HEK293 (cell line): Measurements from ENCODE around the gene RNF144A.

Experiments
- CTCF ChIA-PET: fragments of 350-600 bp; formaldehyde crosslinking; extraction: SDS; loops from one replicate; lab custom pipeline; 2021; ENCODE audit warnings: antibody characterized with exemption; lab: Yijun Ruan, JAX
- POLR2A ChIA-PET: fragments of 300-600 bp; formaldehyde crosslinking; extraction: SDS; loops from one replicate; lab custom pipeline; 2020; ENCODE audit warnings: antibody characterized with exemption, inconsistent platforms; lab: Yijun Ruan, JAX
- H3K27ac ChIP-seq: fragments of 200-500 bp; sonication (Bioruptor generic); 2 replicates; pipeline ENCODE4 v1.5.1; 2014; ENCODE audit warnings: low read depth, low read length, control low read depth, inconsistent platforms; ENCODE audit errors: extremely low read depth
- H3K36me3 ChIP-seq, 2 experiments: fragments of 200-500 bp in 1 of 2; sonication (Bioruptor generic) in 1 of 2; 1 replicate in 1 of 2; 2 replicates in 1 of 2; pipeline ENCODE4 v1.5.1; 2014 to 2017; ENCODE audit warnings: inconsistent platforms in 2 of 2, low read length in 2 of 2; ENCODE audit not compliant: control insufficient read depth in 2 of 2, insufficient read depth in 1 of 2
- H3K4me1 ChIP-seq: fragments of 200-500 bp; sonication (Bioruptor generic); 2 replicates; pipeline ENCODE4 v1.5.1; 2014; ENCODE audit warnings: mild to moderate bottlenecking, low read length, inconsistent platforms; ENCODE audit not compliant: control insufficient read depth, insufficient read depth
- H3K4me3 ChIP-seq: 2 replicates; pipeline ENCODE4 v1.5.1; 2011; ENCODE audit warnings: low read depth, mild to moderate bottlenecking, control low read depth, low read length, moderate library complexity
- H3K9me3 ChIP-seq: fragments of 200-500 bp; sonication (Bioruptor generic); 2 replicates; pipeline ENCODE4 v1.5.1; 2014; ENCODE audit warnings: low read depth, low read length, inconsistent platforms; ENCODE audit not compliant: control insufficient read depth, insufficient read depth
- EGR2 ChIP-seq: fragments of 450-650 bp; formaldehyde crosslinking; IDR thresholded peaks from 2 replicates; pipeline ENCODE4 v1.5.1; 2016; ENCODE audit warnings: low read depth, missing biosample characterization, missing genetic modification characterization
- MZF1 ChIP-seq: fragments of 450-650 bp; formaldehyde crosslinking; IDR thresholded peaks from 2 replicates; pipeline ENCODE4 v1.5.1; 2017; ENCODE audit warnings: missing biosample characterization, missing genetic modification characterization, borderline replicate concordance
- OVOL3 ChIP-seq: fragments of 450-650 bp; formaldehyde crosslinking; IDR thresholded peaks from 2 replicates; pipeline ENCODE4 v1.5.1; 2016; ENCODE audit warnings: missing biosample characterization, missing genetic modification characterization
- WT1 ChIP-seq: fragments of 450-650 bp; formaldehyde crosslinking; IDR thresholded peaks from 2 replicates; pipeline ENCODE4 v1.5.1; 2016; ENCODE audit warnings: missing biosample characterization, missing genetic modification characterization
- ZBTB20 ChIP-seq: fragments of 450-650 bp; formaldehyde crosslinking; IDR thresholded peaks from 2 replicates; pipeline ENCODE4 v1.5.1; 2016; ENCODE audit warnings: missing biosample characterization, missing genetic modification characterization
- ZFHX2 ChIP-seq: fragments of 450-650 bp; formaldehyde crosslinking; conservative IDR thresholded peaks from 2 replicates; pipeline ENCODE4 v1.5.1; 2016; ENCODE audit warnings: missing biosample characterization, missing genetic modification characterization
- ZFP69B ChIP-seq: fragments of 450-650 bp; formaldehyde crosslinking; IDR thresholded peaks from 2 replicates; pipeline ENCODE4 v1.5.1; 2016; ENCODE audit warnings: missing biosample characterization, missing genetic modification characterization
- ZNF112 ChIP-seq: fragments of 450-650 bp; formaldehyde crosslinking; IDR thresholded peaks from 2 replicates; pipeline ENCODE4 v1.5.0; 2017; ENCODE audit warnings: missing biosample characterization, missing genetic modification characterization
- ZNF133 ChIP-seq: fragments of 450-650 bp; formaldehyde crosslinking; IDR thresholded peaks from 2 replicates; pipeline ENCODE4 v1.5.1; 2016; ENCODE audit warnings: missing biosample characterization, missing genetic modification characterization
- ZNF214 ChIP-seq: fragments of 450-650 bp; formaldehyde crosslinking; IDR thresholded peaks from 2 replicates; pipeline ENCODE4 v1.5.1; 2017; ENCODE audit warnings: missing biosample characterization, mild to moderate bottlenecking, missing genetic modification characterization, borderline replicate concordance
- ZNF239 ChIP-seq: fragments of 450-650 bp; formaldehyde crosslinking; IDR thresholded peaks from 2 replicates; pipeline ENCODE4 v1.5.1; 2016; ENCODE audit warnings: missing biosample characterization, missing genetic modification characterization
- ZNF248 ChIP-seq: fragments of 450-650 bp; formaldehyde crosslinking; IDR thresholded peaks from 2 replicates; pipeline ENCODE4 v1.5.1; 2017; ENCODE audit warnings: missing biosample characterization, missing genetic modification characterization
- ZNF280C ChIP-seq: fragments of 450-650 bp; formaldehyde crosslinking; IDR thresholded peaks from 2 replicates; pipeline ENCODE4 v1.5.1; 2016; ENCODE audit warnings: missing biosample characterization, missing genetic modification characterization
- ZNF350 ChIP-seq: fragments of 450-650 bp; formaldehyde crosslinking; IDR thresholded peaks from 2 replicates; pipeline ENCODE4 v1.5.0; 2017; ENCODE audit warnings: missing biosample characterization, mild to moderate bottlenecking, missing genetic modification characterization
- ZNF433 ChIP-seq: fragments of 450-650 bp; formaldehyde crosslinking; IDR thresholded peaks from 2 replicates; pipeline ENCODE4 v1.5.1; 2016; ENCODE audit warnings: missing biosample characterization, missing genetic modification characterization, low read depth
- ZNF473 ChIP-seq: fragments of 450-650 bp; formaldehyde crosslinking; IDR thresholded peaks from 2 replicates; pipeline ENCODE4 v1.5.1; 2017; ENCODE audit warnings: missing biosample characterization, missing genetic modification characterization
- ZNF501 ChIP-seq: fragments of 450-650 bp; formaldehyde crosslinking; IDR thresholded peaks from 2 replicates; pipeline ENCODE4 v1.5.1; 2016; ENCODE audit warnings: missing biosample characterization, missing genetic modification characterization
- ZNF555 ChIP-seq: fragments of 450-650 bp; formaldehyde crosslinking; conservative IDR thresholded peaks from 2 replicates; pipeline ENCODE4 v1.5.1; 2017; ENCODE audit warnings: missing biosample characterization, mild to moderate bottlenecking, missing genetic modification characterization, inconsistent platforms
- ZNF558 ChIP-seq: fragments of 450-650 bp; formaldehyde crosslinking; IDR thresholded peaks from 2 replicates; pipeline ENCODE4 v1.5.1; 2016; ENCODE audit warnings: missing biosample characterization, missing genetic modification characterization
- ZNF623 ChIP-seq: fragments of 450-650 bp; formaldehyde crosslinking; IDR thresholded peaks from 2 replicates; pipeline ENCODE4 v1.5.1; 2016; ENCODE audit warnings: missing biosample characterization, missing genetic modification characterization
- ZNF639 ChIP-seq: fragments of 450-650 bp; formaldehyde crosslinking; IDR thresholded peaks from 2 replicates; pipeline ENCODE4 v1.5.1; 2016; ENCODE audit warnings: missing biosample characterization, missing genetic modification characterization
- ZNF654 ChIP-seq: fragments of 450-650 bp; formaldehyde crosslinking; IDR thresholded peaks from 2 replicates; pipeline ENCODE4 v1.5.1; 2016; ENCODE audit warnings: low read depth, missing biosample characterization, missing genetic modification characterization
- ZNF692 ChIP-seq: fragments of 450-650 bp; formaldehyde crosslinking; IDR thresholded peaks from 2 replicates; pipeline ENCODE4 v1.5.1; 2016; ENCODE audit warnings: missing biosample characterization, missing genetic modification characterization
- ZNF768 ChIP-seq: fragments of 450-650 bp; formaldehyde crosslinking; IDR thresholded peaks from 2 replicates; pipeline ENCODE4 v1.5.1; 2018; ENCODE audit warnings: missing biosample characterization, mild to moderate bottlenecking, missing genetic modification characterization
- ZNF830 ChIP-seq: fragments of 450-650 bp; IDR thresholded peaks from 2 replicates; pipeline ENCODE4 v1.5.0; 2018; ENCODE audit warnings: missing biosample characterization, missing genetic modification characterization, low read depth, mild to moderate bottlenecking, moderate library complexity
- ZSCAN18 ChIP-seq: fragments of 450-650 bp; formaldehyde crosslinking; IDR thresholded peaks from 2 replicates; pipeline ENCODE4 v1.5.1; 2016; ENCODE audit warnings: missing biosample characterization, missing genetic modification characterization

RNF144A gene

GRCh38 chr2:6893876-6894482, 23.2 kb upstream of the RNF144A start:
- POLR2A ChIA-PET: no interaction called here
- no peaks in the 10 kb centered on the region for H3K9me3 ChIP-seq
- no peak overlapping the region for H3K27ac ChIP-seq
- TF ChIP-seq ZNF214 (tag by site-specific recombination): no peak
- no peak for TF ChIP-seq ZNF473 (tag by site-specific recombination)
- TF ChIP-seq ZNF768 (tag by site-specific recombination): no peak
- no peak for TF ChIP-seq ZNF623 (tag by site-specific recombination)
- no peak for TF ChIP-seq WT1 (tag by site-specific recombination)
- no peak for TF ChIP-seq ZNF248 (tag by site-specific recombination)
- no peak for TF ChIP-seq ZNF112 (tag by site-specific recombination)
- no peak for TF ChIP-seq EGR2
- TF ChIP-seq MZF1 (tag by site-specific recombination): no peak
- no peak for TF ChIP-seq ZFP69B (tag by site-specific recombination)
- TF ChIP-seq ZNF639 (tag by site-specific recombination): no peak
- no peak for TF ChIP-seq ZSCAN18 (tag by site-specific recombination)
- no peak for TF ChIP-seq ZNF830 (tag by site-specific recombination)
- TF ChIP-seq ZNF350 (tag by site-specific recombination): no peak
- TF ChIP-seq ZNF558 (tag by site-specific recombination): no peak
- TF ChIP-seq ZNF501 (tag by site-specific recombination): no peak
- TF ChIP-seq ZFHX2: no peak
- no peak for TF ChIP-seq ZNF555 (tag by site-specific recombination)
- no peak for TF ChIP-seq OVOL3
- CTCF ChIA-PET: interaction anchor here (0.8 to 2.6 kb wide), 2 partner anchors 142 to 150 kb away, joined by 3 to 12 read pairs; no protein-coding TSS in a partner anchor
- H3K4me1 ChIP-seq: no peaks in the 10 kb centered on the region
- H3K36me3 ChIP-seq: no peaks in the 10 kb centered on the region
- H3K4me3 ChIP-seq: no peak overlapping the region

GRCh38 chr2:6896930-6897759, 20.1 kb upstream of the RNF144A start:
- Histone ChIP-seq H3K27ac (no peak overlapping the region), H3K9me3 (no peaks in the 10 kb centered on the region), H3K36me3 (no peaks in the 10 kb centered on the region), H3K4me3 (no peak overlapping the region), H3K4me1 (no peaks in the 10 kb centered on the region)
- CTCF ChIA-PET: interaction anchor here (0.6 to 3.4 kb wide), 16 partner anchors 9 to 1085 kb away, joined by 3 to 35 read pairs (median 3); partner anchors contain the start of gene CMPK2
- POLR2A ChIA-PET: no interaction called here
- TF ChIP-seq ZNF654 (tag by site-specific recombination): peak; percentile 53
- TF ChIP-seq ZNF280C (tag by site-specific recombination): no peak
- no peak for TF ChIP-seq ZNF692
- no peak for TF ChIP-seq ZNF239 (tag by site-specific recombination)
- TF ChIP-seq ZNF133 (tag by site-specific recombination): no peak
- TF ChIP-seq ZBTB20 (tag by site-specific recombination): no peak
- TF ChIP-seq ZNF501 (tag by site-specific recombination): no peak
- TF ChIP-seq ZNF433 (tag by site-specific recombination): no peak
- TF ChIP-seq ZNF639 (tag by site-specific recombination): no peak
